ENCODE data around the gene TRAM2.

DNA sequence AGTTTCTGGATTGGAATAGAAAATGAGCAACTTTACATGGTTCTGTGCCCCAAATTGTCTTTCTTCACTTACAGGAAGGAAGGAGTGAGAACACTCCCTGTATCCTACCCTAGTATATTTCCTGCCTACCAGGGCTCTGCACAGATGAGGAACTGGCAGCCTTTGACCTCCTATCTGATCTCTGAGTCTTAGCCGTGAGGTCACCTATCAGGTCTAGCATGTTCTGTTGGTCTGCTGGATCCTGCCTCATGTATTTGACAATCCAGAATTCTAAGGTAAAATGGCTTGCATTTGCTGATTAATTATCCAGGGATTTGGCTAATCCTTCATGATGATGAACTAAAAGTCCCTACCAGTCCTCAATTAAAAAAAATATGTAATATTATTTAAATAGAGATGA is 35.0 kb upstream of the TRAM2 start:
- TF ChIP-seq, protein P1, sequence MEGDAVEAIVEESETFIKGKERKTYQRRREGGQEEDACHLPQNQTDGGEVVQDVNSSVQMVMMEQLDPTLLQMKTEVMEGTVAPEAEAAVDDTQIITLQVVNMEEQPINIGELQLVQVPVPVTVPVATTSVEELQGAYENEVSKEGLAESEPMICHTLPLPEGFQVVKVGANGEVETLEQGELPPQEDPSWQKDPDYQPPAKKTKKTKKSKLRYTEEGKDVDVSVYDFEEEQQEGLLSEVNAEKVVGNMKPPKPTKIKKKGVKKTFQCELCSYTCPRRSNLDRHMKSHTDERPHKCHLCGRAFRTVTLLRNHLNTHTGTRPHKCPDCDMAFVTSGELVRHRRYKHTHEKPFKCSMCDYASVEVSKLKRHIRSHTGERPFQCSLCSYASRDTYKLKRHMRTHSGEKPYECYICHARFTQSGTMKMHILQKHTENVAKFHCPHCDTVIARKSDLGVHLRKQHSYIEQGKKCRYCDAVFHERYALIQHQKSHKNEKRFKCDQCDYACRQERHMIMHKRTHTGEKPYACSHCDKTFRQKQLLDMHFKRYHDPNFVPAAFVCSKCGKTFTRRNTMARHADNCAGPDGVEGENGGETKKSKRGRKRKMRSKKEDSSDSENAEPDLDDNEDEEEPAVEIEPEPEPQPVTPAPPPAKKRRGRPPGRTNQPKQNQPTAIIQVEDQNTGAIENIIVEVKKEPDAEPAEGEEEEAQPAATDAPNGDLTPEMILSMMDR (IDR thresholded peaks at IDR 0.05; ENCODE audit: insufficient read depth, low read length, poor library complexity, severe bottlenecking), result no peak
- TF ChIP-seq EZH2phosphoT487 (conservative IDR thresholded peaks at IDR 0.05; ENCODE audit: low read length), result no peak
